Measurements from ENCODE around the gene LZTFL1.

Gene LZTFL1

DNA sequence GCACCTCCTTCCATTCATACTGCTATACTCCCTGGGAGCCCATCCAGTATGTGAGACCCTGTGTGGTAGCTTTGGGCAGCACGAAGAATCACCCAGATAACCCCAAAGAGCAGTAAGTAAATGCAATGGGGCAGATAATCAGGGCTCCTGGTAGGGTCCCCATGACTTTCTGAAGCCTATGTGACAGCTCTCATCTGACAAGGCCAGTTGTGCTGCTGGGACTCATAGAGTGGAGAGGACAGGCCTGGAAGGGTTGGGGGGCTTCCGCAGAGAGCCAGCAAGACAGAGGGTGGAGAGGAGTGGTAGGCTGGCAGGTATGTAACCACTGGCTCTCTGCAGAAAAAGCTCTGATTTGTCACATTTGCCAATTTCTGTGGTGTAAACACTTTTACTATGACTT is 42.3 kb downstream of the LZTFL1 start:
- no peak overlapping the region for H3K4me3 ChIP-seq (ENCODE audit: low read depth in 1 of 5, low read length in 5 of 5)
- no peaks in the 10 kb centered on the region for H3K9me3 ChIP-seq (ENCODE audit: control insufficient read depth in 5 of 5, low read length in 5 of 5)
- no peak overlapping the region for H3K27ac ChIP-seq (ENCODE audit: low read depth, low read length)
- peaks cover 0 to 15% (median 12%) of the 10 kb centered on the region in 5 donors for H3K4me1 ChIP-seq (ENCODE audit: control insufficient read depth in 5 of 5, insufficient read depth in 5 of 5, low read length in 5 of 5)
- H3K36me3 ChIP-seq (ENCODE audit: control insufficient read depth in 5 of 5, insufficient read depth in 5 of 5, low read length in 5 of 5) = no peaks in the 10 kb centered on the region
- H3K27me3 ChIP-seq (ENCODE audit: control insufficient read depth in 5 of 5, insufficient read depth in 4 of 5, low read length in 5 of 5) = peaks cover 29 to 51% (median 42%) of the 10 kb centered on the region in 5 donors
- H3K9ac ChIP-seq (ENCODE audit: low read length in 5 of 5) = no peak overlapping the region

DNA sequence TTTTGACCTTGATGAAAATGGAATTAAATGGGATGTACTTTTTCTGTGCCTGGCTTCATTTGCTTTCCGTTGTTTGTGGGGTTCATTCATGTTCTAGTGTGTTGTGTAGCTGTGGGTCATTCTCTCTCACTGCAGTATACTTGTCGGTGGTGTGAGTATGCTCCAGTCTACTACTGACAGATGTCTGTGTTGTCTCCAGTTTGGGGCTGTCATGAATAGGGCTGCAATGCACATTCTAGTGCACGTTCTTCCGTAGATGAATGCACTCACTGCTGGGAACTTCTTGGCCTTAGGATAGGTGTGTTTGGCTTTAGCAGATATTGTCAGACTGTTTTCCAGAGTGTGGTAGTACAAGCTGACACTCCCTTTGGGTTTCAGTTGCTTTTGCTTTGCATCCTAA is 43.9 kb downstream of the LZTFL1 start:
- H3K4me1 ChIP-seq (ENCODE audit: control insufficient read depth in 5 of 5, insufficient read depth in 5 of 5, low read length in 5 of 5) = peaks cover 0 to 15% (median 12%) of the 10 kb centered on the region in 5 donors
- no peak overlapping the region for H3K27ac ChIP-seq (ENCODE audit: low read depth, low read length)
- H3K9ac ChIP-seq (ENCODE audit: low read length in 5 of 5) = no peak overlapping the region
- H3K36me3 ChIP-seq (ENCODE audit: control insufficient read depth in 5 of 5, insufficient read depth in 5 of 5, low read length in 5 of 5) = no peaks in the 10 kb centered on the region
- H3K9me3 ChIP-seq (ENCODE audit: control insufficient read depth in 5 of 5, low read length in 5 of 5) = no peaks in the 10 kb centered on the region
- peaks cover 29 to 59% (median 44%) of the 10 kb centered on the region in 5 donors for H3K27me3 ChIP-seq (ENCODE audit: control insufficient read depth in 5 of 5, insufficient read depth in 4 of 5, low read length in 5 of 5)
- H3K4me3 ChIP-seq (ENCODE audit: low read depth in 1 of 5, low read length in 5 of 5) = no peak overlapping the region

DNA sequence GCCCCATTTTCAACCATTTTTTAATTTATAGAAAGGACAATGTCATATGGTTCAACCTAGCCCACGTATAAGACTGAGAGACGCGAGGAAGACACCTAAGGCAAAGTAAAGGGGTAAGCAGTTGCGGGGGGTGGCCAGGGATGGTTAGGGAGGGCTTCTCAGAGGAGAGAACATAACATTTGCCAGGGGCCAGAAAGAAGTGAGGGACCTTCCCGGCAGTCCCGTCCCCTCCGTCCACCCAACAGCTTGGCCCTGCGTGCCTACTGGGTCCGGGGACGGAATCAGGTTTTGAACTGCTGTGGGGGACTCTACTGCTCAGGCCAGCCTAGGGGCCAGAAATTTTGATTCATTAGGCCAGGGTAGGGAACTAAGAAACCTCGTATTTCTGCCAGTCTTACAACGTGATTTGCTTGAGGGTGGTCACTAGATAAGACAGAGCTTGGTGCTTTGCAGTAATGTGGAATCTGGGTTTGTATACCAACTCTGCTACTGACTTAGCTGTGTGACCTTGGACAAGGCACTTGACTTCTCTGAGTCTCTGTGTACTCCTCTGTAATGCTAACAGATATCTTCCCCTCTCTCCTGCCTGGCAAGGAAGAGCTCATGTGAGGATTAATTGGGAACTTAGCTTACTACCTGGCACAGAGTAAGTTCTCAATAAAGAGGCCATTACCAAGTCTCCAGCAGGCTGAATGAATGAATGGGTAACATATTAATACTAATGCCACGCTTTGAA is 44.8 kb downstream of the LZTFL1 start:
- H3K4me3 ChIP-seq (ENCODE audit: low read depth in 1 of 5, low read length in 5 of 5) = peak overlapping the region in 2 of 5 donors; percentile 55 to 60
- H3K9ac ChIP-seq (ENCODE audit: low read length in 5 of 5) = no peak overlapping the region

DNA sequence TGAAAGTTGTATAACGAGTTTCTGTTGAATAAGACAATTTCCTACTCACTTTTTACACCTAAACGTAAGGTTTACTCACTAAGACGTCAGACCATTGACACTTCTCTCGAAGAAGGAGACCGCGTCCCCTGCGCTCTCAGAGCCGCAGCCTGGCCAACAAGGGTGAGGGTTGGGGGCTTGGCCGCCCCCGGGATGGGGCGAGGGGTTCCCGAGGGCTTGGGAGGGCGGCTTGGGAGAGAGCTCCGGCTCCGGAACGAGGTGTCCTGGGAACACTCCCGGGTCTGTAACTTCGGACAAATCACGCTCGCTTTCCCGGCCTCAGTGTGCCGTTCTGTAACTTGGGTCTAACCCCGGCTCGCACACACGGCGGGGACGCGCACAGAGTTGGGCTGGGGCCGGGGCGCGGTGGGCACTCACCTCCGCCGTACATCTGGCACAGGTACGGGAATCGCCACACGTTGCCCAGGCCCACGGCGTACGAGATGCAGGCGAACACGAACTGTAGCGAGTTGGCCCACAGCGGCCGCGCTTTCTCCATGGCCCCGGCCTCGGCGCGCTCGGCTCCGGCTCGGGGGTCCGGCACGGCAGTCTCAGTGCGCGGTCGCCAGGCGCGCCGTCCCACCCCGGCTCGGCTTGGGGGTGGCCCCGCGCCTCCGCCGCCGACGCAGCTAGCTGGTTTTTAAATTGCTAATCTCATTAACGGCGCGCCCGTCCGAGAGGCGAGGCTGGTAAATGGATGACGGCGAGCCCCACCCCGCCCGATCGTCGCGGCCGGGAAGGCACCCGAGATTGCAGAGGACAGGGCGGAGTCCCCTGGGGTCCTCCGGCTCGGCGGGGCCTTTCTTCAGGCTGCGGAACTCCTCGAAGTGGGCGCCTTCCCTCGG is 45.8 kb downstream of the LZTFL1 start, which contains the start of gene SLC6A20:
TSS of gene SLC6A20 (minus strand) at position 655 of the 884 bp plus-strand sequence. CDS start at position 538, 117 bp downstream.
- H3K4me1 ChIP-seq (ENCODE audit: control insufficient read depth in 5 of 5, insufficient read depth in 5 of 5, low read length in 5 of 5) = peaks cover 0 to 15% (median 12%) of the 10 kb centered on the region in 5 donors
- no peaks in the 10 kb centered on the region for H3K36me3 ChIP-seq (ENCODE audit: control insufficient read depth in 5 of 5, insufficient read depth in 5 of 5, low read length in 5 of 5)
- H3K9ac ChIP-seq (ENCODE audit: low read length in 5 of 5) = no peak within 1 kb of the TSS
- no peaks in the 10 kb centered on the region for H3K9me3 ChIP-seq (ENCODE audit: control insufficient read depth in 5 of 5, low read length in 5 of 5)
- peak within 1 kb of the TSS in 4 of 5 donors; percentile 39 to 60 (median 50) for H3K4me3 ChIP-seq (ENCODE audit: low read depth in 1 of 5, low read length in 5 of 5)
- peaks cover 29 to 59% (median 44%) of the 10 kb centered on the region in 5 donors for H3K27me3 ChIP-seq (ENCODE audit: control insufficient read depth in 5 of 5, insufficient read depth in 4 of 5, low read length in 5 of 5)
- no peak within 1 kb of the TSS for H3K27ac ChIP-seq (ENCODE audit: low read depth, low read length)

More for the DNA sequence above, 44.8 kb downstream of the LZTFL1 start:
- Histone ChIP-seq H3K4me1 (ENCODE audit: control insufficient read depth in 5 of 5, insufficient read depth in 5 of 5, low read length in 5 of 5) (peaks cover 0 to 15% (median 12%) of the 10 kb centered on the region in 5 donors), H3K9me3 (ENCODE audit: control insufficient read depth in 5 of 5, low read length in 5 of 5) (no peaks in the 10 kb centered on the region), H3K36me3 (ENCODE audit: control insufficient read depth in 5 of 5, insufficient read depth in 5 of 5, low read length in 5 of 5) (no peaks in the 10 kb centered on the region), H3K27ac (ENCODE audit: low read depth, low read length) (no peak overlapping the region), H3K27me3 (ENCODE audit: control insufficient read depth in 5 of 5, insufficient read depth in 4 of 5, low read length in 5 of 5) (peaks cover 29 to 59% (median 44%) of the 10 kb centered on the region in 5 donors)

DNA sequence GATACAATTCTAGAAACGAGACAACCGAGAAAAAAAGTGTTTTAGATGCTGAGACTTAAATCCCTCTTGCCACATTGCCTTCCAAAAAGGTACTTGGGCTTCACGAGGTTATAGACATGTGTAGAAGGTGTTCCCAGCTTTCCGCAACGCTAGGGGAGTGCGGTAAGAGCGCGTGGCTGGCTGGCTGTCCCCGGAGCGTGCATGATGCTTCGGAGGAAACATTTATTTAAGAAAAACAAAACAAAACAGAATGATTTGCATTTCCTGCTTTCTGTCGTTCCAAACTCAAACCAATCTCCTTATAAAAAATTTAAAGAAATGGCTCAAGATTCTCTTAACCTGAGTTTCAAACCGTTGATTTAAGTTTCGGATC is 46.4 kb downstream of the LZTFL1 start:
- H3K4me3 ChIP-seq (ENCODE audit: low read depth in 1 of 5, low read length in 5 of 5) = peak overlapping the region in 3 of 5 donors; percentile 39 to 60 (median 45)
- H3K36me3 ChIP-seq (ENCODE audit: control insufficient read depth in 5 of 5, insufficient read depth in 5 of 5, low read length in 5 of 5) = no peaks in the 10 kb centered on the region
- H3K9ac ChIP-seq (ENCODE audit: low read length in 5 of 5) = no peak overlapping the region
- peaks cover 0 to 2% (median 0%) of the 10 kb centered on the region in 5 donors for H3K9me3 ChIP-seq (ENCODE audit: control insufficient read depth in 5 of 5, low read length in 5 of 5)
- H3K27ac ChIP-seq (ENCODE audit: low read depth, low read length) = no peak overlapping the region
- peaks cover 0 to 15% (median 12%) of the 10 kb centered on the region in 5 donors for H3K4me1 ChIP-seq (ENCODE audit: control insufficient read depth in 5 of 5, insufficient read depth in 5 of 5, low read length in 5 of 5)
- peaks cover 29 to 55% (median 41%) of the 10 kb centered on the region in 5 donors for H3K27me3 ChIP-seq (ENCODE audit: control insufficient read depth in 5 of 5, insufficient read depth in 4 of 5, low read length in 5 of 5)

DNA sequence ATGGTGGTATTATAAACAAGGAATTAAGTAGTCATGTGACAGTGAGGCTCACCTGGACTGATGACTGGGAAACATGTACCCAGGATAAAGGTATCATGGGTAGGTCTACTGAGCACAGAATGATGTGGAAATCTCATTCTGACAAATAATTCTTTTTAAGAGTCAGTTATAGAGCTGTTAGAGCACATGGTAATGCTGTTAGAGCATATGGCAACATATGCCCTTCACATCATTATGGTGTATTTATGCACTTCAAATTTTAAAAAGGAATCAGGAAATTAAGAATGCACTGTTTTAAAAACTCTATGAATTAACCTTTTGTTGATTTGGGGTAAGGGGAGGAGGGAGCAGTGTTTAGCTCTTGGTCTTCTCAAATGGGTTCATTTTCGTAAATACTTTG is 47.3 kb downstream of the LZTFL1 start:
- H3K9me3 ChIP-seq (ENCODE audit: control insufficient read depth in 5 of 5, low read length in 5 of 5) = peaks cover 0 to 6% (median 2%) of the 10 kb centered on the region in 5 donors
- H3K36me3 ChIP-seq (ENCODE audit: control insufficient read depth in 5 of 5, insufficient read depth in 5 of 5, low read length in 5 of 5) = no peaks in the 10 kb centered on the region
- no peak overlapping the region for H3K27ac ChIP-seq (ENCODE audit: low read depth, low read length)
- peaks cover 0 to 15% (median 12%) of the 10 kb centered on the region in 5 donors for H3K4me1 ChIP-seq (ENCODE audit: control insufficient read depth in 5 of 5, insufficient read depth in 5 of 5, low read length in 5 of 5)
- peaks cover 29 to 53% (median 38%) of the 10 kb centered on the region in 5 donors for H3K27me3 ChIP-seq (ENCODE audit: control insufficient read depth in 5 of 5, insufficient read depth in 4 of 5, low read length in 5 of 5)
- H3K9ac ChIP-seq (ENCODE audit: low read length in 5 of 5) = no peak overlapping the region
- no peak overlapping the region for H3K4me3 ChIP-seq (ENCODE audit: low read depth in 1 of 5, low read length in 5 of 5)

DNA sequence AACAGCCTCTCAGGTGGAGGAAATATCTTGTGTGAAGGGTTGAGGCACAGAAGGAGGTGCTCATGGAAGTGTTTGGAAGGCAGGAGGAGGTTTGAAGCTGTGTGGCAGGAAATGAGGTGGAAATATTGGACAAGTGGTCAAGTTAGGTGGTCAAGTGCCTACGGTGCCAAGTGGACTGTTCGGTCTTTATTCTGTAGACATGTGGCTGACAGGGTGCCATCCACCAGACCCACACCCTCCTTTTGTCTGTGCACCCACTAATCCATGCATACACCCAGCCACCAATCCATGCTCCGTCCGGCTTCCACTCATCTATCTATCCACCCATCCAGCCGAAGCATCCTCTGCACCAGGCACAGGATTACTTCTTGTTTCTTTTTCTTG is 47.8 kb downstream of the LZTFL1 start:
- Histone ChIP-seq H3K27me3 (ENCODE audit: control insufficient read depth in 5 of 5, insufficient read depth in 4 of 5, low read length in 5 of 5) (peaks cover 29 to 48% (median 33%) of the 10 kb centered on the region in 5 donors), H3K9me3 (ENCODE audit: control insufficient read depth in 5 of 5, low read length in 5 of 5) (peaks cover 0 to 9% (median 4%) of the 10 kb centered on the region in 5 donors), H3K9ac (ENCODE audit: low read length in 5 of 5) (no peak overlapping the region), H3K4me1 (ENCODE audit: control insufficient read depth in 5 of 5, insufficient read depth in 5 of 5, low read length in 5 of 5) (peaks cover 0 to 15% (median 12%) of the 10 kb centered on the region in 5 donors), H3K4me3 (ENCODE audit: low read depth in 1 of 5, low read length in 5 of 5) (no peak overlapping the region), H3K27ac (ENCODE audit: low read depth, low read length) (no peak overlapping the region), H3K36me3 (ENCODE audit: control insufficient read depth in 5 of 5, insufficient read depth in 5 of 5, low read length in 5 of 5) (no peaks in the 10 kb centered on the region)

DNA sequence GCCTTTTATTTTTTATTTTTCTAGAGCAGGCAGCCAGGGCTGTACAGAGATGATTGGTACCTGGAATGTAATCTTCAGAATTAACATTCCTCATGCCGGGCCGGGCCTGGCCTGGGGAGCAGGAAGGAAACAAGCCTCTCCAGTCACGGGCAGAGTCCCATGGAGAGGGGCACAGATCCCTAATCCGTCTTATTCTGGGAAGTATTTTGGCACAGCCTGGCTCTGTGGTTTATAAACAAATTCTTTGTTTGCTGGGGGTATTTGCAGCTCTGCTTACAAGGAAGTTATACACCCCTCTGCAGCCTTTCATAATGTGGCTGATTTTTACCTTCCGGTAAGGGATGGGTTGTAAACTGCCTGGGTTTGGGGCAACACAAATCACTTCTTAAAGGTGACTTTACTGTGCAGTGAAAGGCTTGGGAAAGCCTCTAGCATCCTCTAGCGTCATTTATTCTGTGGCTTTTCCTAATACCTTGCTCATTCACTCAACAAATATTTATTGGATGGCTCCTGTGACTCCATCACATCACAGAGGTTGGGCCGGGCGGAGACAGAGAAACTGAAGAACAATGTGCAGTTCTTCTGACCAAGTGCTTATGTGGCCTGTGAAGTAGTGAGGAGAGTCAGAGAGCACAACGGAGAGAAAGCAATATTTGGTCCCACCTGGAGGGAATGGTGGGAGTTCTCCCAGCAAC is 48.3 kb downstream of the LZTFL1 start:
- H3K27ac ChIP-seq (ENCODE audit: low read depth, low read length) = no peak overlapping the region
- H3K27me3 ChIP-seq (ENCODE audit: control insufficient read depth in 5 of 5, insufficient read depth in 4 of 5, low read length in 5 of 5) = peaks cover 23 to 43% (median 30%) of the 10 kb centered on the region in 5 donors
- H3K9me3 ChIP-seq (ENCODE audit: control insufficient read depth in 5 of 5, low read length in 5 of 5) = peaks cover 0 to 11% (median 5%) of the 10 kb centered on the region in 5 donors
- no peak overlapping the region for H3K4me3 ChIP-seq (ENCODE audit: low read depth in 1 of 5, low read length in 5 of 5)
- no peaks in the 10 kb centered on the region for H3K36me3 ChIP-seq (ENCODE audit: control insufficient read depth in 5 of 5, insufficient read depth in 5 of 5, low read length in 5 of 5)
- H3K4me1 ChIP-seq (ENCODE audit: control insufficient read depth in 5 of 5, insufficient read depth in 5 of 5, low read length in 5 of 5) = peaks cover 0 to 15% (median 12%) of the 10 kb centered on the region in 5 donors
- no peak overlapping the region for H3K9ac ChIP-seq (ENCODE audit: low read length in 5 of 5)

DNA sequence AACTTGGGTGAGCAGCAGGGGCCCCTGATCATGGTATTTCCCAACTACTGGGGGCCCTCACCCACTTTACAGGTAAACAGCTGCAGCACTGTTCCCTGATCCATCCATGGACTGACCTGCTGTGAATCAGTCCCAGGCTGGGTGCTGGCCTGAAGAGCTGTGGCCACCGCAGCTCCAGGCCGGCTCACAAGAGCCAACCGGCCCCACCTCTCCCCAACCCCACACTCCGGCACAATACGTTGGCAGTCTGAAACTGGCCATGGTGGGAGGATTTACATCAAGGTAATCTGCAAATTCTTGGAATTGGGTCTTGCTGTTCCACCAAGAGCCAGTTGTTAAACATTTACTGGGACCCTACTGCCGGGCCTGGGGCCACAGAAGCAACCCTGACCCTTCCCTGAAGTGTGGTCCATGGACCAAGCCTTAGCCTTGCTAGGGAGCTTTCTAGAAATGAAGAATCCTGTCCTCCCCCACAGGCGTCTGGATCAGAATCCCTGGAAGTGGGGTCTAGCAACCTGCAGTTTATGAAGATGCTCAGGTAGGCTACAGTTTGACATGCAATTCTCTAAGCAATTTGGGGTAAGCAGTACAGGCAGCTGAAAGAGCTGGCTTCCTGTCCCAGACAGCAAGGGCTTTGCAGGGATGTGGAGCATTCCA is 49.3 kb downstream of the LZTFL1 start:
- Histone ChIP-seq H3K27ac (ENCODE audit: low read depth, low read length) (no peak overlapping the region), H3K4me3 (ENCODE audit: low read depth in 1 of 5, low read length in 5 of 5) (no peak overlapping the region), H3K27me3 (ENCODE audit: control insufficient read depth in 5 of 5, insufficient read depth in 4 of 5, low read length in 5 of 5) (peaks cover 18 to 34% (median 23%) of the 10 kb centered on the region in 5 donors), H3K4me1 (ENCODE audit: control insufficient read depth in 5 of 5, insufficient read depth in 5 of 5, low read length in 5 of 5) (peaks cover 0 to 15% (median 12%) of the 10 kb centered on the region in 5 donors), H3K9ac (ENCODE audit: low read length in 5 of 5) (no peak overlapping the region), H3K36me3 (ENCODE audit: control insufficient read depth in 5 of 5, insufficient read depth in 5 of 5, low read length in 5 of 5) (no peaks in the 10 kb centered on the region), H3K9me3 (ENCODE audit: control insufficient read depth in 5 of 5, low read length in 5 of 5) (peaks cover 0 to 11% (median 6%) of the 10 kb centered on the region in 5 donors)
